Panc1 (cell line): Measurements from ENCODE around the gene ERFL.

Experiments used
- CTCF ChIP-seq: fragments of 450-650 bp; IDR thresholded peaks from 2 replicates; pipeline ENCODE4 v1.5.1; 2017; ENCODE audit warnings: mild to moderate bottlenecking
- POLR2AphosphoS5 ChIP-seq: IDR thresholded peaks from 2 replicates; pipeline ENCODE4 v1.6.1; 2012; ENCODE audit warnings: mild to moderate bottlenecking, low read depth, low read length, moderate library complexity
- SIN3A ChIP-seq: IDR thresholded peaks from 2 replicates; pipeline ENCODE4 v1.6.1; 2012; ENCODE audit warnings: low read depth, mild to moderate bottlenecking, low read length, moderate library complexity, borderline replicate concordance; ENCODE audit not compliant: insufficient read depth
- TCF7L2 ChIP-seq: IDR thresholded peaks from 2 replicates; pipeline ENCODE4 v1.6.1; 2011; ENCODE audit warnings: mild to moderate bottlenecking, low read depth, low read length, inconsistent platforms

GRCh38 chr19:41917676-41918075 is 10.6 kb downstream of the ERFL start:
- TF ChIP-seq CTCF (no peak), POLR2AphosphoS5 (no peak), SIN3A (no peak), TCF7L2 (no peak)
